ENCODE measurements around the gene HOMER2.

DNA sequence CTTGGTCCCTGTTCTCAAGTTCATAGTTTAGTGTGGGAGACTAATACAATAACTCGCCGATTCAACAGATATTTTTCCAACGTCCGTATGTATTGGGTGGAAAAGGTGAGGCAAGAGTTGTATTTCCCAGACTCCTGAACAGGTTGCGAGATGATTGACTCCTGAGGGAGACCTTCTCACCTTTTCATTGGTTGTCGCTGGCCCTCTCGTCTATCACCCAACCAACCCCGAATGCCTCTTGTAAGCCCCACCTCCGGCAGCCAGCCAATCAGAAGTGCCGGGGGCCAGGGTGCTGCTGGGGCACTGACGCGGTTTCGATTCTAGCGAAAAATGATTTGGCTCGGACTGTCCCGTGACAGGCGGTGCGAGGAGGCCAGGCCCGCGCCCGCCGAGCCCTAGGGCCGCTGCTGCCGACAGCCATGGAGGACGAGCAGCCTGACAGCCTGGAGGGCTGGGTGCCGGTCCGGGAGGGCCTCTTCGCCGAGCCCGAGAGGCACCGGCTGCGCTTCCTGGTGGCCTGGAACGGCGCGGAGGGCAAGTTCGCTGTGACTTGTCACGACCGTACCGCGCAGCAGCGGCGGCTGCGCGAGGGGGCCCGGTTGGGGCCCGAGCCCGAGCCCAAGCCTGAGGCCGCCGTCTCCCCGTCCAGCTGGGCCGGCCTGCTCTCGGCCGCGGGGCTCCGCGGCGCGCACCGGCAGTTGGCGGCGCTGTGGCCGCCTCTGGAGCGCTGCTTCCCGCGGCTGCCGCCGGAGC is 143.0 kb downstream of the HOMER2 start, which contains the start of gene WHAMM:
- TF ChIP-seq POLR2A (IDR thresholded peaks at IDR 0.05), result peak; percentile 98
- TF ChIP-seq POLR2AphosphoS5 (IDR thresholded peaks at IDR 0.05), result peak; percentile 99

Data from prostate gland (tissue), 1 donor.